Astrocyte (in vitro differentiated cells and primary cell): ENCODE measurements around the gene DNAJB6. TPM values are rescaled to one million over a fixed set of nuclear protein-coding genes. Genes with fewer than 3 reads are reported as not detected.
A peak's percentile ranks its signal among the peaks of the same experiment; 100 is the strongest.

Experiments used
- DNase-seq: peaks from one replicate; pipeline ENCODE4 v3.0.0-alpha.2; 2010; ENCODE audit warnings: low read depth
- FAIRE-seq: peaks from 2 replicates; lab custom pipeline; 2011; peaks lifted over from hg19 to GRCh38; lab: Jason Lieb, UNC
- H2AFZ ChIP-seq: 2 replicates; pipeline ENCODE4 v1.6.0; 2012; ENCODE audit warnings: low read depth, low read length, inconsistent platforms
- H3K27ac ChIP-seq: 2 replicates; pipeline ENCODE4 v1.5.1; 2011; ENCODE audit warnings: low read depth, low read length, inconsistent platforms
- H3K27me3 ChIP-seq: 2 replicates; pipeline ENCODE4 v1.6.0; 2011; ENCODE audit warnings: low read length, inconsistent platforms; ENCODE audit not compliant: insufficient read depth
- H3K36me3 ChIP-seq: 2 replicates; pipeline ENCODE4 v1.5.1; 2011; ENCODE audit warnings: low read length, inconsistent platforms; ENCODE audit not compliant: insufficient read depth
- H3K4me1 ChIP-seq: 2 replicates; pipeline ENCODE4 v1.5.1; 2011; ENCODE audit warnings: low read length, inconsistent platforms; ENCODE audit not compliant: insufficient read depth
- H3K4me2 ChIP-seq: 2 replicates; pipeline ENCODE4 v1.6.0; 2012; ENCODE audit warnings: low read length, inconsistent platforms
- H3K4me3 ChIP-seq: 2 replicates; pipeline ENCODE4 v1.5.1; 2011; ENCODE audit warnings: low read depth, mild to moderate bottlenecking, low read length, inconsistent platforms; ENCODE audit not compliant: insufficient read depth
- H3K79me2 ChIP-seq: 2 replicates; pipeline ENCODE4 v1.6.0; 2012; ENCODE audit warnings: mild to moderate bottlenecking, low read length, inconsistent platforms; ENCODE audit not compliant: insufficient read depth
- H3K9ac ChIP-seq: 2 replicates; pipeline ENCODE4 v1.6.0; 2012; ENCODE audit warnings: mild to moderate bottlenecking, low read length, inconsistent platforms
- H3K9me3 ChIP-seq: 2 replicates; pipeline ENCODE4 v1.5.1; 2012; ENCODE audit warnings: low read depth, mild to moderate bottlenecking, low read length, inconsistent platforms; ENCODE audit not compliant: insufficient read depth
- H4K20me1 ChIP-seq: 2 replicates; pipeline ENCODE4 v1.6.0; 2012; ENCODE audit warnings: low read length, inconsistent platforms; ENCODE audit not compliant: insufficient read depth
- H3K27ac Mint-ChIP-seq: one replicate; pipeline ENCODE4 v1.8.0; 2021; ENCODE audit warnings: mild to moderate bottlenecking, mixed read lengths; ENCODE audit not compliant: unreplicated experiment
- H3K27me3 Mint-ChIP-seq: one replicate; pipeline ENCODE4 v1.8.0; 2021; ENCODE audit warnings: low read depth, mixed read lengths; ENCODE audit not compliant: unreplicated experiment
- H3K36me3 Mint-ChIP-seq: one replicate; pipeline ENCODE4 v1.8.0; 2021; ENCODE audit warnings: low read depth, mixed read lengths; ENCODE audit not compliant: unreplicated experiment
- H3K4me1 Mint-ChIP-seq: one replicate; pipeline ENCODE4 v1.8.0; 2021; ENCODE audit warnings: low read depth, mixed read lengths; ENCODE audit not compliant: unreplicated experiment
- H3K4me3 Mint-ChIP-seq: one replicate; pipeline ENCODE4 v1.8.0; 2021; ENCODE audit warnings: mild to moderate bottlenecking, moderate library complexity, mixed read lengths; ENCODE audit not compliant: unreplicated experiment
- H3K9me3 Mint-ChIP-seq: one replicate; pipeline ENCODE4 v1.8.0; 2021; ENCODE audit warnings: mild to moderate bottlenecking, mixed read lengths; ENCODE audit not compliant: unreplicated experiment
- EZH2 ChIP-seq: IDR thresholded peaks from 2 replicates; pipeline ENCODE4 v1.6.1; 2012; ENCODE audit warnings: mild to moderate bottlenecking, low read length, inconsistent platforms; ENCODE audit not compliant: insufficient read depth
- total RNA-seq: library from RNA; stranded (reverse); gene quantifications from 2 replicates; pipeline ENCODE4 v1.2.1, GENCODE V29; 2021
- TF ChIP-seq, protein P1 (sequence below): IDR thresholded peaks from 2 replicates; pipeline ENCODE4 v1.5.1; 2011; ENCODE audit warnings: low read depth, mild to moderate bottlenecking, inconsistent platforms, low read length, moderate library complexity; ENCODE audit not compliant: insufficient read depth

Gene DNAJB6
- total RNA-seq, 1 donor from 2014 or later = 179 TPM

DNA sequence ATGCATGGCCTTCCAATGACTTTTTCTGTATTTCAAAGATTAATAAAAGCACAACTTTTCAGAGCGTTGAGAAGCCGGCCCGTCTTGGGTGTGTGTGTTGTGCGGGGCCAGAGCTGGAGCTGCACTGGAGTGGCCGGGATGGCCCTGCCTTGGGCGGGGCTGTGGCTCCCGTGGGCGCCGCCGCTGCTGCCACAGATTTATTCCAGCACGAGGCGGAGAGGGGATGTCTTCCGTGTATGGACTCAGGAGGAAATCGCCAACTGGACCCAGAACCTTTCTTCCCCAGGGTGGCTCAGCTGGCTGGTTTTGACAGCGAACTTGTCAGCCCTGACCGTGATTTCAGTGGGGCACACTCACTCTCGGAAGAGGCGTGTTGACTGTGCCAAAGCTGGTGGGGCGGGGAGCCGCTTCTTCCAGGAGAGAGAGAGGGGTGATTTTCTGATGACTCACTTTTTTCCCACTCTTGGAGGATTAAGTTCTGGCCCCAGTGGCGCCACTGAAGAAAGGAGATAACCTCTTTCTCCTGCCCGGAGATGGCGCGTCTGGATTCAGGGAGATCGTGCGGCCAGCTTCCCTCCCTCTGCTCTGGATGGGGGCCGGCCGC lies 72.4 kb downstream of the DNAJB6 start:
- Histone ChIP-seq H3K4me2 (no peak overlapping the region), H4K20me1 (peaks cover 70% of the 10 kb centered on the region), H3K4me1 (peaks cover 37% of the 10 kb centered on the region), H3K9me3 (no peaks in the 10 kb centered on the region), H3K9ac (no peak overlapping the region), H3K4me3 (no peak overlapping the region), H3K36me3 (peaks cover 2% of the 10 kb centered on the region), H2AFZ (no peak overlapping the region), H3K79me2 (peaks cover 20% of the 10 kb centered on the region), H3K27me3 (no peaks in the 10 kb centered on the region), H3K27ac (no peak overlapping the region)
- Mint-ChIP-seq H3K27me3 (no peaks in the 10 kb centered on the region), H3K36me3 (peaks cover 13% of the 10 kb centered on the region), H3K9me3 (peaks cover 3% of the 10 kb centered on the region), H3K4me3 (no peak overlapping the region), H3K4me1 (peaks cover 28% of the 10 kb centered on the region), H3K27ac (no peak overlapping the region)
- FAIRE-seq = no peak
- TF ChIP-seq, protein P1, sequence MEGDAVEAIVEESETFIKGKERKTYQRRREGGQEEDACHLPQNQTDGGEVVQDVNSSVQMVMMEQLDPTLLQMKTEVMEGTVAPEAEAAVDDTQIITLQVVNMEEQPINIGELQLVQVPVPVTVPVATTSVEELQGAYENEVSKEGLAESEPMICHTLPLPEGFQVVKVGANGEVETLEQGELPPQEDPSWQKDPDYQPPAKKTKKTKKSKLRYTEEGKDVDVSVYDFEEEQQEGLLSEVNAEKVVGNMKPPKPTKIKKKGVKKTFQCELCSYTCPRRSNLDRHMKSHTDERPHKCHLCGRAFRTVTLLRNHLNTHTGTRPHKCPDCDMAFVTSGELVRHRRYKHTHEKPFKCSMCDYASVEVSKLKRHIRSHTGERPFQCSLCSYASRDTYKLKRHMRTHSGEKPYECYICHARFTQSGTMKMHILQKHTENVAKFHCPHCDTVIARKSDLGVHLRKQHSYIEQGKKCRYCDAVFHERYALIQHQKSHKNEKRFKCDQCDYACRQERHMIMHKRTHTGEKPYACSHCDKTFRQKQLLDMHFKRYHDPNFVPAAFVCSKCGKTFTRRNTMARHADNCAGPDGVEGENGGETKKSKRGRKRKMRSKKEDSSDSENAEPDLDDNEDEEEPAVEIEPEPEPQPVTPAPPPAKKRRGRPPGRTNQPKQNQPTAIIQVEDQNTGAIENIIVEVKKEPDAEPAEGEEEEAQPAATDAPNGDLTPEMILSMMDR = no peak
- TF ChIP-seq EZH2 = no peak
- DNase-seq = peak; percentile 55

DNA sequence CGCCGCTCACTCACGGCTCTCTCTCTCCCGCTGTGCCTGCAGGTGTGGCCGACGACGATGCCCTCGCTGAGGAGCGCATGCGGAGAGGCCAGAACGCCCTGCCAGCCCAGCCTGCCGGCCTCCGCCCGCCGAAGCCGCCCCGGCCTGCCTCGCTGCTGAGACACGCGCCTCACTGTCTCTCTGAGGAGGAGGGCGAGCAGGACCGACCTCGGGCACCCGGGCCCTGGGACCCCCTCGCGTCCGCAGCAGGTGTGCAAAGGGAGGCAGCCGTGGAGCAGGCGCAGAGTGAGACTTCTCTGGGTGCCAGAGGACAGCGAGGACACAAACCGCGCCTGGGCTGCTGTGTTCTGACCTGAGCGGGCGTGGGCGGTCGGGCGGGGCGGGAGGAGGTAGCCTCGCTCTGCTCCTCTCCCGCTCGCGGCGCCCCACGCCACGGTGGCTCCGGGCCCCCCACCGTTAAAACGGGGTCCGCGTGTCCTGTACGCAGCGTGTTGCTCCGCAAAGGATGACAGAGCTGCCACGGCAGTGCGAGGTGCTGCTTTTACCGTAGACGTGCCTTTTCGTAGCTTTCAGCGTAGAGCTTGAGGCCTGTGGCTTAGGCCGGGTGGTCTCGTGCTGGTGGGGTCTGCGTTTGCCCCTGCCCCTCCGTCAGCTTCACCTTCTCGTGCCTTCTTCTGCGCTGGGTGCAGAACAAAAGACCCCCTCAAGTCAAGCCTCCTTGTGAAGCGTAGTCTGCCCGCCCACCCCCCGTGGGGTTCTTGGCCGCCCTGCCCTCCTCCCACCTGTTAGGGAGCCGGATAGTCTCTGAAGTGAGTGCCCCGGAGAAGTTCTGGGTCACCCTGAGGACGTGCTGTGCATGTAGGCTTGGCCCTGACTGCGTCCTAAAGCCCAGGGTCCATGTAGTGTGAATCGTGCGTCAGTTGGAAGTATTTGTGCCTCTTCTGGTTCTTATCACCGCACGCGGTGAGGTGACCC lies 73.2 kb downstream of the DNAJB6 start:
- FAIRE-seq = no peak

More for the DNA sequence above, 73.2 kb downstream of the DNAJB6 start:
- peaks cover 2% of the 10 kb centered on the region for H3K36me3 ChIP-seq
- H2AFZ ChIP-seq = no peak overlapping the region
- H3K9me3 ChIP-seq = no peaks in the 10 kb centered on the region
- H3K36me3 Mint-ChIP-seq = peaks cover 14% of the 10 kb centered on the region
- no peak overlapping the region for H3K4me3 ChIP-seq
- DNase-seq = no peak
- no peak overlapping the region for H3K4me2 ChIP-seq
- H3K79me2 ChIP-seq = peaks cover 25% of the 10 kb centered on the region
- no peaks in the 10 kb centered on the region for H3K27me3 Mint-ChIP-seq
- H3K9ac ChIP-seq = no peak overlapping the region
- TF ChIP-seq, protein P1 = no peak
- no peak for TF ChIP-seq EZH2
- H4K20me1 ChIP-seq = peaks cover 70% of the 10 kb centered on the region
- peaks cover 3% of the 10 kb centered on the region for H3K9me3 Mint-ChIP-seq
- H3K27me3 ChIP-seq = no peaks in the 10 kb centered on the region
- no peak overlapping the region for H3K4me3 Mint-ChIP-seq
- peaks cover 31% of the 10 kb centered on the region for H3K4me1 ChIP-seq
- no peak overlapping the region for H3K27ac Mint-ChIP-seq
- peaks cover 26% of the 10 kb centered on the region for H3K4me1 Mint-ChIP-seq
- H3K27ac ChIP-seq = no peak overlapping the region
